Neural progenitor cell (in vitro differentiated cells): ENCODE data around the gene ABCC9. TPM values are rescaled to one million over a fixed set of nuclear protein-coding genes. Genes with fewer than 3 reads are reported as not detected.

Experiments
- DNase-seq: peaks from one replicate; pipeline ENCODE4 v3.0.0-alpha.2; 2016; ENCODE audit warnings: low spot score
- H2AFZ ChIP-seq: fragments of 200-600 bp; sonication (generic); replicated peaks from 2 replicates; pipeline ENCODE4 v1.6.1; 2016; ENCODE audit warnings: antibody characterized with exemption
- H3F3A ChIP-seq: fragments of 200-600 bp; sonication (generic); 2 replicates; pipeline ENCODE4 v1.6.1; 2016; ENCODE audit warnings: antibody characterized with exemption, low read depth
- H3K27ac ChIP-seq: fragments of 200-600 bp; sonication (generic); 2 replicates; pipeline ENCODE4 v1.5.1; 2016; ENCODE audit warnings: mild to moderate bottlenecking
- H3K27me3 ChIP-seq: fragments of 200-600 bp; sonication (generic); 2 replicates; pipeline ENCODE4 v1.6.1; 2016; ENCODE audit warnings: mild to moderate bottlenecking, moderate library complexity
- H3K36me3 ChIP-seq: fragments of 200-600 bp; sonication (generic); 2 replicates; pipeline ENCODE4 v1.5.1; 2016
- H3K4me1 ChIP-seq: fragments of 200-600 bp; sonication (generic); 2 replicates; pipeline ENCODE4 v1.6.1; 2016; ENCODE audit warnings: mixed run types
- H3K4me2 ChIP-seq: fragments of 200-600 bp; sonication (generic); 2 replicates; pipeline ENCODE4 v1.6.1; 2016
- H3K4me3 ChIP-seq: fragments of 200-600 bp; sonication (generic); 2 replicates; pipeline ENCODE4 v1.5.1; 2016
- H3K79me2 ChIP-seq: fragments of 200-600 bp; sonication (generic); 2 replicates; pipeline ENCODE4 v1.6.1; 2016; ENCODE audit warnings: low read depth
- H3K9ac ChIP-seq: fragments of 200-600 bp; sonication (generic); 2 replicates; pipeline ENCODE4 v1.6.1; 2016
- H3K9me3 ChIP-seq: fragments of 200-600 bp; sonication (generic); 2 replicates; pipeline ENCODE4 v1.5.1; 2016; ENCODE audit warnings: low read depth
- H4K20me1 ChIP-seq: fragments of 200-600 bp; sonication (generic); 2 replicates; pipeline ENCODE4 v1.6.1; 2016; ENCODE audit warnings: low read depth
- H3K27ac Mint-ChIP-seq: 3 replicates; pipeline ENCODE4 v1.8.0; 2021; ENCODE audit warnings: mixed read lengths
- H3K27me3 Mint-ChIP-seq: 2 replicates; pipeline ENCODE4 v1.8.0; 2022; ENCODE audit warnings: low read depth, mild to moderate bottlenecking, inconsistent platforms, moderate library complexity, mixed read lengths; ENCODE audit not compliant: insufficient read depth
- H3K36me3 Mint-ChIP-seq: 3 replicates; pipeline ENCODE4 v1.8.0; 2021; ENCODE audit warnings: mixed read lengths
- H3K4me1 Mint-ChIP-seq: 3 replicates; pipeline ENCODE4 v1.8.0; 2021; ENCODE audit warnings: mixed read lengths
- H3K4me3 Mint-ChIP-seq: 3 replicates; pipeline ENCODE4 v1.8.0; 2021; ENCODE audit warnings: mild to moderate bottlenecking, moderate library complexity, mixed read lengths
- H3K9me3 Mint-ChIP-seq: 3 replicates; pipeline ENCODE4 v1.8.0; 2020; ENCODE audit warnings: mixed read lengths
- EZH2 ChIP-seq: fragments of 200-600 bp; sonication (generic); IDR thresholded peaks from 2 replicates; pipeline ENCODE4 v1.6.1; 2017; ENCODE audit warnings: antibody characterized with exemption, mild to moderate bottlenecking, moderate library complexity
- EZH2phosphoT487 ChIP-seq: fragments of 200-600 bp; sonication (generic); IDR thresholded peaks from 2 replicates; pipeline ENCODE4 v1.6.1; 2017; ENCODE audit warnings: antibody characterized with exemption
- small RNA-seq: library from RNA; depleted of rRNA; stranded (forward); fragments of <200 nt; gene quantifications from one replicate; pipeline ENCODE3, GENCODE V24; 2015
- total RNA-seq: library from RNA; depleted of rRNA; stranded (reverse); fragments of >200 nt; gene quantifications from 2 replicates; pipeline ENCODE4 v1.2.3, GENCODE V29; 2015; ENCODE audit warnings: low replicate concordance
- TF ChIP-seq, protein P1 (sequence below): fragments of 200-600 bp; sonication (generic); IDR thresholded peaks from 2 replicates; pipeline ENCODE4 v1.5.1; 2017; ENCODE audit warnings: antibody characterized with exemption, mild to moderate bottlenecking

ABCC9 gene
- total RNA-seq, 1 donor from 2014 or later, result not detected

DNA sequence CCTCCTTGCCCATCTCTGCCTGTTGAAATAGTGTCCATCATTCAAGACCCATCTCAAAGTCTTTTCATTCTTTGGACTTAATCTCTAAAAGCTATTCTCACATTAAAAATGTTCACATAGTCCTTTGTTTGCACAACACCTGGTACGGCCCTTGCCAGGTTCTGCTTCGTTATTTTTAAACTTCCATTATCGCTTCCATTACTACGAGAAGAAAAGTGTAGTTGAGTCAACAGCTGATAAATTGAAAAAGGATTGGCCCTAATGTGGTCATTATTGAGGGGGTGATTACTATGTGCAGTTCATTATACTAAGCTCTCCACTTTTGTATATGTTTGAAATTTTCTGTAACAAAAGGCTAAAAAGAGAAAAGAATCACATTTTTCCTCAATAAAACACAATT is 184.5 kb downstream of the ABCC9 start:
- no peak for DNase-seq
- TF ChIP-seq EZH2phosphoT487 (no peak), EZH2 (no peak)
- TF ChIP-seq, protein P1, sequence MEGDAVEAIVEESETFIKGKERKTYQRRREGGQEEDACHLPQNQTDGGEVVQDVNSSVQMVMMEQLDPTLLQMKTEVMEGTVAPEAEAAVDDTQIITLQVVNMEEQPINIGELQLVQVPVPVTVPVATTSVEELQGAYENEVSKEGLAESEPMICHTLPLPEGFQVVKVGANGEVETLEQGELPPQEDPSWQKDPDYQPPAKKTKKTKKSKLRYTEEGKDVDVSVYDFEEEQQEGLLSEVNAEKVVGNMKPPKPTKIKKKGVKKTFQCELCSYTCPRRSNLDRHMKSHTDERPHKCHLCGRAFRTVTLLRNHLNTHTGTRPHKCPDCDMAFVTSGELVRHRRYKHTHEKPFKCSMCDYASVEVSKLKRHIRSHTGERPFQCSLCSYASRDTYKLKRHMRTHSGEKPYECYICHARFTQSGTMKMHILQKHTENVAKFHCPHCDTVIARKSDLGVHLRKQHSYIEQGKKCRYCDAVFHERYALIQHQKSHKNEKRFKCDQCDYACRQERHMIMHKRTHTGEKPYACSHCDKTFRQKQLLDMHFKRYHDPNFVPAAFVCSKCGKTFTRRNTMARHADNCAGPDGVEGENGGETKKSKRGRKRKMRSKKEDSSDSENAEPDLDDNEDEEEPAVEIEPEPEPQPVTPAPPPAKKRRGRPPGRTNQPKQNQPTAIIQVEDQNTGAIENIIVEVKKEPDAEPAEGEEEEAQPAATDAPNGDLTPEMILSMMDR, result no peak
- Histone ChIP-seq H3K27ac (no peak overlapping the region), H3K36me3 (no peaks in the 10 kb centered on the region), H3K4me1 (no peaks in the 10 kb centered on the region), H4K20me1 (no peaks in the 10 kb centered on the region), H2AFZ (no peak overlapping the region), H3K4me3 (no peak overlapping the region), H3K9ac (no peak overlapping the region), H3K4me2 (no peak overlapping the region), H3F3A (no peaks in the 10 kb centered on the region), H3K79me2 (no peaks in the 10 kb centered on the region), H3K27me3 (no peaks in the 10 kb centered on the region), H3K9me3 (no peaks in the 10 kb centered on the region)
- H3K4me3 Mint-ChIP-seq, result no peak overlapping the region
- no peaks in the 10 kb centered on the region for H3K36me3 Mint-ChIP-seq
- no peaks in the 10 kb centered on the region for H3K9me3 Mint-ChIP-seq
- H3K27me3 Mint-ChIP-seq, result no peaks in the 10 kb centered on the region
- no peaks in the 10 kb centered on the region for H3K4me1 Mint-ChIP-seq
- no peak overlapping the region for H3K27ac Mint-ChIP-seq

DNA sequence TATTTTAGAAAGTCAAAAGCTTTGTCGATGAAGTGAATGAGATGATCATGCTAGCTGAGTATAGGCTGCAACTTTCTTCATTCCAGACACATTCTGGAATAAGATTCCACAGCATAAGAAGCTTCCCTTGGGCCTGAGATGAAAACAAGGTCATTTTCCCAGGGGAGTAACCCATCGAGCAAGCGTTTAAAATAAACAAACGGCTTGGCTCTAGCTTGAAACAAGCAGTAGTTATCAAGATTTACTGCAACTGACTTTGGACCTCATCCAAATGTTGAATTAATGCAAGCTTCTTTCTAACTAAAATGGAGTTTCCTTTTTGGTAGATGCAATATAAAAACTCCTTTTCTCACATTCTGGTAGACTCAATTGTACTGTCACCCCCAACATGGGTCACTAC is 189.7 kb downstream of the ABCC9 start:
- Mint-ChIP-seq H3K27me3 (peaks cover under 1% of the 10 kb centered on the region), H3K9me3 (no peaks in the 10 kb centered on the region), H3K4me1 (no peaks in the 10 kb centered on the region), H3K4me3 (no peak overlapping the region), H3K27ac (no peak overlapping the region), H3K36me3 (no peaks in the 10 kb centered on the region)
- H3K4me1 ChIP-seq, result no peaks in the 10 kb centered on the region
- no peaks in the 10 kb centered on the region for H3K9me3 ChIP-seq
- no peak overlapping the region for H3K27ac ChIP-seq
- no peaks in the 10 kb centered on the region for H3K36me3 ChIP-seq
- no peak overlapping the region for H3K9ac ChIP-seq
- H3K27me3 ChIP-seq, result no peaks in the 10 kb centered on the region
- H3K79me2 ChIP-seq, result no peaks in the 10 kb centered on the region
- H3K4me3 ChIP-seq, result no peak overlapping the region
- no peak overlapping the region for H2AFZ ChIP-seq
- H3K4me2 ChIP-seq, result no peak overlapping the region
- no peak for DNase-seq
- H4K20me1 ChIP-seq, result no peaks in the 10 kb centered on the region
- TF ChIP-seq EZH2phosphoT487 (no peak), EZH2 (no peak)
- TF ChIP-seq, protein P1, result no peak
- no peaks in the 10 kb centered on the region for H3F3A ChIP-seq

Small RNA genes lying within 50 kb of the gene (small RNA-seq; reads per million reads assigned to genes)
- gene AC008250.2, result not detected

Other genes starting within 250 kb of the ABCC9 start
- 0.06 TPM in 1 of 2 replicates, not detected in the other for gene KCNJ8, start 166.7 kb downstream of the ABCC9 start, total RNA-seq
- gene CMAS, start 104.8 kb upstream of the ABCC9 start, total RNA-seq, result 32.5 and 38.2 TPM in 2 replicates